K562 (cell line): ENCODE data around the gene MYCL. TPM values are rescaled to one million over a fixed set of nuclear protein-coding genes. Genes with fewer than 3 reads are reported as not detected.

ENCODE experiments used
- ATAC-seq: fragments of 200-7000 bp; cut with Tn5 transposase; 3 replicates; pipeline ENCODE4 v1.9.1; 2020; ENCODE audit warnings: moderate library complexity
- BruUV-seq: library from RNA; stranded (reverse); fragments of 400-500 nt; replicated peaks from 2 replicates; lab custom pipeline; 2021; lab: Mats Ljungman, UMichigan
- CTCF ChIA-PET: fragments of 300-600 bp; formaldehyde crosslinking; extraction: SDS; loops from one replicate; lab custom pipeline; 2021; ENCODE audit warnings: low intra/inter-chr PET ratio; lab: Yijun Ruan, JAX
- POLR2A ChIA-PET: fragments of 300-600, 350-650 bp; sonication (Branson Sonifier 250); formaldehyde crosslinking; extraction: SDS; loops from one replicate; lab custom pipeline; 2021; ENCODE audit warnings: antibody characterized with exemption, inconsistent platforms; lab: Yijun Ruan, JAX
- DNase-seq, 4 experiments: peaks; one replicate each; pipeline versions ENCODE4 v3.0.0 to v3.0.0-alpha.2; 2011 to 2018; ENCODE audit warnings: low spot score in 3 of 4, mixed read lengths in 3 of 4; ENCODE audit errors: extremely low read depth in 1 of 4
- FAIRE-seq: peaks from 2 replicates; lab custom pipeline; 2011; peaks lifted over from hg19 to GRCh38; lab: Jason Lieb, UNC
- H2AFZ ChIP-seq: 2 replicates; pipeline ENCODE4 v1.6.0; 2011; ENCODE audit warnings: low read depth, low read length, control low read depth, inconsistent platforms
- H3K27ac ChIP-seq: fragments of 200-600 bp; 3 replicates; pipeline ENCODE4 v1.8.0; 2011; ENCODE audit warnings: low read depth, mild to moderate bottlenecking, control low read depth, inconsistent platforms, low read length, moderate library complexity, mixed read lengths; ENCODE audit errors: extremely low read depth
- H3K27me3 ChIP-seq, 2 experiments: fragments of 300-600 bp in 1 of 2; 2 replicates in 1 of 2; 3 replicates in 1 of 2; pipeline versions ENCODE4 v1.6.0 to v1.8.0; 2011; ENCODE audit warnings: inconsistent platforms in 2 of 2, low read length in 2 of 2, mild to moderate bottlenecking in 1 of 2, mixed read lengths in 1 of 2, moderate library complexity in 1 of 2; ENCODE audit not compliant: control insufficient read depth in 2 of 2, insufficient read depth in 2 of 2
- H3K36me3 ChIP-seq: fragments of 300-600 bp; 3 replicates; pipeline ENCODE4 v1.8.0; 2011; ENCODE audit warnings: mild to moderate bottlenecking, low read length, inconsistent platforms; ENCODE audit not compliant: control insufficient read depth, insufficient read depth
- H3K4me1 ChIP-seq, 2 experiments: fragments of 200-600 bp in 1 of 2; replicated peaks in 1 of 2; 2 replicates in 1 of 2; 3 replicates in 1 of 2; pipeline versions ENCODE4 v1.5.1 to v1.8.0; 2011; ENCODE audit warnings: inconsistent platforms in 2 of 2, low read length in 2 of 2, mild to moderate bottlenecking in 1 of 2, mixed read lengths in 1 of 2, moderate library complexity in 1 of 2; ENCODE audit not compliant: control insufficient read depth in 2 of 2, insufficient read depth in 2 of 2
- H3K4me2 ChIP-seq: 2 replicates; pipeline ENCODE4 v1.6.1; 2011; ENCODE audit warnings: low read length, control low read depth, inconsistent platforms, mixed read lengths; ENCODE audit not compliant: insufficient read depth
- H3K4me3 ChIP-seq: fragments of 200-600 bp; sonication (generic), shearing (Covaris generic); 2 replicates; pipeline ENCODE4 v1.5.1; 2016; ENCODE audit warnings: control low read depth, inconsistent platforms
- H3K79me2 ChIP-seq: fragments of 200-600 bp; 3 replicates; pipeline ENCODE4 v1.8.0; 2011; ENCODE audit warnings: low read length, inconsistent platforms; ENCODE audit not compliant: control insufficient read depth, insufficient read depth
- H3K9ac ChIP-seq, 2 experiments: 2 replicates each; pipeline versions ENCODE4 v1.6.0 to v1.6.1; 2011; ENCODE audit warnings: low read depth in 2 of 2, low read length in 2 of 2, control low read depth in 1 of 2, inconsistent platforms in 1 of 2, mild to moderate bottlenecking in 1 of 2, mixed read lengths in 1 of 2; ENCODE audit not compliant: insufficient read depth in 1 of 2
- H3K9me1 ChIP-seq: one replicate; pipeline ENCODE4 v1.6.0; 2011; ENCODE audit warnings: inconsistent platforms, mild to moderate bottlenecking, low read length, moderate library complexity; ENCODE audit not compliant: control insufficient read depth, insufficient read depth
- H3K9me3 ChIP-seq: replicated peaks from 2 replicates; pipeline ENCODE4 v1.5.1; 2011; ENCODE audit warnings: low read depth, low read length, inconsistent platforms; ENCODE audit not compliant: control insufficient read depth, insufficient read depth
- H4K20me1 ChIP-seq: replicated peaks from 2 replicates; pipeline ENCODE4 v1.6.1; 2011; ENCODE audit warnings: low read length, inconsistent platforms, mixed read lengths; ENCODE audit not compliant: control insufficient read depth, insufficient read depth
- BHLHE40 ChIP-seq: IDR thresholded peaks from 2 replicates; pipeline ENCODE4 v1.6.1; 2011; ENCODE audit warnings: low read length, improper control_type of control experiment
- E2F6 ChIP-seq, 2 experiments: IDR thresholded peaks; 2 replicates each; pipeline ENCODE4 v1.6.1; 2011; ENCODE audit warnings: borderline replicate concordance in 1 of 2, control low read depth in 1 of 2, low read depth in 1 of 2, low read length in 1 of 2, mild to moderate bottlenecking in 1 of 2, mixed read lengths in 1 of 2, moderate library complexity in 1 of 2; ENCODE audit not compliant: insufficient read depth in 1 of 2, insufficient read length in 1 of 2, poor library complexity in 1 of 2, severe bottlenecking in 1 of 2; ENCODE audit errors: extremely low read depth in 1 of 2
- HCFC1 ChIP-seq: IDR thresholded peaks from 2 replicates; pipeline ENCODE4 v1.6.1; 2012; ENCODE audit warnings: low read depth, low read length, improper control_type of control experiment
- HMG20B ChIP-seq: fragments of 250-450 bp; sonication (Bioruptor Pico); IDR thresholded peaks from 2 replicates; pipeline ENCODE4 v1.5.0; 2021; ENCODE audit warnings: mild to moderate bottlenecking
- HNRNPL ChIP-seq: fragments of 200-400 bp; formaldehyde crosslinking; IDR thresholded peaks from 2 replicates; pipeline ENCODE4 v1.6.1; 2017; ENCODE audit warnings: low read depth, mild to moderate bottlenecking, low read length
- LARP7 ChIP-seq: fragments of 450-650 bp; IDR thresholded peaks from 2 replicates; pipeline ENCODE4 v1.6.1; 2016
- MAX ChIP-seq: sonication (generic); formaldehyde crosslinking; IDR thresholded peaks from 2 replicates; pipeline ENCODE4 v1.9.0; 2022; ENCODE audit warnings: mild to moderate bottlenecking, missing genetic modification reagents
- NR3C1 ChIP-seq: sonication (generic); formaldehyde crosslinking; IDR thresholded peaks from 2 replicates; pipeline ENCODE4 v1.8.1; 2022; ENCODE audit warnings: missing genetic modification reagents
- PCBP2 ChIP-seq: fragments of 200-400 bp; formaldehyde crosslinking; IDR thresholded peaks from 2 replicates; pipeline ENCODE4 v1.6.1; 2018; ENCODE audit warnings: low read length, low read depth, mild to moderate bottlenecking, moderate library complexity; ENCODE audit not compliant: poor library complexity, severe bottlenecking
- SP2 ChIP-seq: IDR thresholded peaks from 2 replicates; pipeline ENCODE4 v1.6.1; 2011; ENCODE audit warnings: mild to moderate bottlenecking, low read depth, low read length, moderate library complexity; ENCODE audit not compliant: poor library complexity, severe bottlenecking; ENCODE audit errors: extremely low read depth
- TAL1 ChIP-seq: fragments of 450-650 bp; IDR thresholded peaks from 2 replicates; pipeline ENCODE4 v1.6.1; 2016; ENCODE audit warnings: mild to moderate bottlenecking
- TBL1XR1 ChIP-seq, 2 experiments: IDR thresholded peaks; 2 replicates each; pipeline ENCODE4 v1.6.1; 2012; ENCODE audit warnings: improper control_type of control experiment in 2 of 2, low read length in 2 of 2, mild to moderate bottlenecking in 1 of 2
- ZC3H11A ChIP-seq: IDR thresholded peaks from 2 replicates; pipeline ENCODE4 v1.6.1; 2012; ENCODE audit warnings: low read depth, low read length, improper control_type of control experiment
- ZZZ3 ChIP-seq: fragments of 450-650 bp; IDR thresholded peaks from 2 replicates; pipeline ENCODE4 v1.6.1; 2016; ENCODE audit warnings: antibody characterized with exemption, mild to moderate bottlenecking, moderate library complexity
- WGBS: fragments of 100-300 bp; shearing (Covaris generic); methylation state at CpG from one replicate; pipeline ENCODE4 v1.1.6; 2016; ENCODE audit warnings: low coverage, mixed read lengths; ENCODE audit not compliant: insufficient coverage; ENCODE audit errors: missing lambda C conversion rate; 5-methylcytosine and 5-hydroxymethylcytosine counted together
- in situ Hi-C: fragments of 300-500 bp; cut with MboI; formaldehyde crosslinking; loops from 4 replicates; pipeline ENCODE4 v1.15.0; 2018; ENCODE audit warnings: inconsistent platforms, mixed read lengths
- intact Hi-C: fragments of 100-400 bp; cut with micrococcal nuclease; formaldehyde crosslinking; loops from 2 replicates; pipeline ENCODE4 v1.14.2; 2022
- polyA plus RNA-seq, 8 experiments: library from polyadenylated mRNA; depleted of rRNA in 4 of 8; stranded (reverse) in 5 of 8; unstranded in 3 of 8; fragments of >200 nt; fragmentation: Nextera tagmentation in 2 of 8; fragmentation: Illumina TruSeq in 1 of 8; extraction: Ambion mirVana in 2 of 8; extraction: Trizol in 1 of 8; gene quantifications; 2 replicates each; pipeline versions ENCODE4 v1.2.1 to v1.2.3, GENCODE V29; 2011 to 2014; ENCODE audit warnings: inconsistent platforms in 1 of 8, missing spikeins in 1 of 8
- total RNA-seq, 7 experiments: library from RNA; depleted of rRNA in 6 of 7; stranded (reverse); fragments of >200 nt in 6 of 7; fragmentation: Illumina TruSeq in 2 of 7; extraction: Trizol in 2 of 7; gene quantifications; 2 replicates each; pipeline versions ENCODE4 v1.2.1 to v1.2.3, GENCODE V29; 2011 to 2021; ENCODE audit warnings: low replicate concordance in 1 of 7

MYCL gene
- total and polyA plus RNA-seq, 9 of the 15 experiments (the other 6 are each of a cell fraction or from before 2014, with no cell fraction given): 3.5 to 22.0 (median 12.8) TPM

GRCh38 chr1:39927538-39927937 lies 25.8 kb upstream of the MYCL start:
- in situ Hi-C loops: no loop called here
- no peaks in the 10 kb centered on the region; a peak in 1 of 5 replicates for H3K4me1 ChIP-seq
- CTCF ChIA-PET: no interaction called here
- H3K9me1 ChIP-seq: no peaks in the 10 kb centered on the region
- no peaks in the 10 kb centered on the region for H3K9me3 ChIP-seq
- FAIRE-seq (no peak), DNase-seq (no peak)
- WGBS: 2% methylated on average over 3 of the region's 3 CpGs
- H3K36me3 ChIP-seq: no peaks in the 10 kb centered on the region
- no peaks in the 10 kb centered on the region for H3K79me2 ChIP-seq
- H3K27me3 ChIP-seq: peaks cover 13 to 60% of the 10 kb centered on the region in 2 experiments
- H3K4me3 ChIP-seq: no peak overlapping the region
- no TSS peak for BruUV-seq
- POLR2A ChIA-PET: interaction anchor here (0.7 to 0.9 kb wide), 2 partner anchors 9 to 26 kb away, joined by 3 to 4 read pairs; no protein-coding TSS in a partner anchor
- H4K20me1 ChIP-seq: no peaks in the 10 kb centered on the region
- no peak overlapping the region for H3K4me2 ChIP-seq
- TF ChIP-seq MAX (CRISPR knock-in tag): no peak
- no peak for TF ChIP-seq PCBP2
- no peak for TF ChIP-seq TAL1
- TF ChIP-seq HCFC1: no peak
- TF ChIP-seq SP2: no peak
- no peak for TF ChIP-seq ZZZ3
- no peak for TF ChIP-seq HMG20B
- TF ChIP-seq E2F6 (IDR thresholded peaks at IDR 0.05; ENCODE audit: borderline replicate concordance in 1 of 2, extremely low read depth in 1 of 2, insufficient read depth in 1 of 2, insufficient read length in 1 of 2, low read depth in 1 of 2, low read length in 1 of 2, poor library complexity in 1 of 2, severe bottlenecking in 1 of 2): no peak
- no peak for TF ChIP-seq TBL1XR1 (IDR thresholded peaks at IDR 0.05; ENCODE audit: low read length in 2 of 2)
- TF ChIP-seq HNRNPL: no peak
- no peak for TF ChIP-seq ZC3H11A
- TF ChIP-seq BHLHE40: no peak
- no peak for TF ChIP-seq NR3C1
- TF ChIP-seq LARP7: no peak
- TF ChIP-seq, all 486 proteins: peak for 0
- Histone ChIP-seq H3K9ac (no peak overlapping the region), H3K27ac (no peak overlapping the region), H2AFZ (no peak overlapping the region)
- intact Hi-C loops: no loop called here
- no peak for ATAC-seq
